ENCODE measurements around the gene SKP1.
A peak's percentile ranks its signal among the peaks of the same experiment; 100 is the strongest.

SKP1 gene

DNA sequence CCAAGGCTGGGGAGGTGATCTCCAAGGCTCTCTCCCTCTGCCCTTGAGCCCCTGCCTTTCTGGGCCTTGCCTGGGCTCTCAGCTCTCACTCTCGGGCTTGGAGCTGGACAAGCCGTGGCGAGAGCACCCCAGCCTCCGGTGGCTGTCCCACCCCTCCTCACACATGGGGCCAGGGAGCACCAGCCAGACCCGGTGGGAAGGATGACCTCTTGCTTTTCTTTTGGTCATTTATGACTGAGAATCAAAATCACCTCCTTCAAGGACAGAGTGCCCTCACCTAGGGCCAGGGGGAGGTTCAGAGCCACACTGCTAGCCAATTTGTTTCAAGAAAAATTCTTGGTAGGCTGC, 48.1 kb downstream of the SKP1 start:
- DNase-seq, result no peak

GRCh38 chr5:134127988-134128647, 48.6 kb downstream of the SKP1 start:
- no peak for DNase-seq

DNA sequence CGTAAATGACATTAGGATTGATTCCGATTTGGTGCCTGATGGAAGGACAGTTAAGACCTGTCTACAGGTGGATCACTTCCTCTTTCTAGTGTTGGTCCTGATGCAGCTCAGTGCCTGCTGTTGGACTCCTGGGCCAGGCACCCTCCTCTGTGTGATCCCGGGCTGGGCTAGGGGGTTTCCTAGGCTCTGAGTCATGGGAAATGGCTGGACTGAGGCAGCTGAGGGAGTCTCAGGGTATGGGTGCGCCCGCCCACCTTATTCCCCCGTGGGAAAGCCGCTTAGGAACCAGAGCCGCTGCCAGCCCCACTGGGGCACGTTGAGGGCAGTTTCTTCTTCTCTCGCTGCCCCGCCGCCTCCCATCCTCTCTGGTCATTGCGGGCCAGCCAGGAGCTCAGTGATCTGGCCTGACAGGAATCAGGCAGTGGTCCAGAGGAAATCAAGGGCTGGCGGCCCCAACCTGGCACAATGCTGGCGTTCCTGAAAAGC, 49.3 kb downstream of the SKP1 start:
- no peak for DNase-seq

- DNase-seq, result peak; percentile 79
These were observed 51.4 kb downstream of the SKP1 start for GRCh38 chr5:134125039-134126015.

DNA sequence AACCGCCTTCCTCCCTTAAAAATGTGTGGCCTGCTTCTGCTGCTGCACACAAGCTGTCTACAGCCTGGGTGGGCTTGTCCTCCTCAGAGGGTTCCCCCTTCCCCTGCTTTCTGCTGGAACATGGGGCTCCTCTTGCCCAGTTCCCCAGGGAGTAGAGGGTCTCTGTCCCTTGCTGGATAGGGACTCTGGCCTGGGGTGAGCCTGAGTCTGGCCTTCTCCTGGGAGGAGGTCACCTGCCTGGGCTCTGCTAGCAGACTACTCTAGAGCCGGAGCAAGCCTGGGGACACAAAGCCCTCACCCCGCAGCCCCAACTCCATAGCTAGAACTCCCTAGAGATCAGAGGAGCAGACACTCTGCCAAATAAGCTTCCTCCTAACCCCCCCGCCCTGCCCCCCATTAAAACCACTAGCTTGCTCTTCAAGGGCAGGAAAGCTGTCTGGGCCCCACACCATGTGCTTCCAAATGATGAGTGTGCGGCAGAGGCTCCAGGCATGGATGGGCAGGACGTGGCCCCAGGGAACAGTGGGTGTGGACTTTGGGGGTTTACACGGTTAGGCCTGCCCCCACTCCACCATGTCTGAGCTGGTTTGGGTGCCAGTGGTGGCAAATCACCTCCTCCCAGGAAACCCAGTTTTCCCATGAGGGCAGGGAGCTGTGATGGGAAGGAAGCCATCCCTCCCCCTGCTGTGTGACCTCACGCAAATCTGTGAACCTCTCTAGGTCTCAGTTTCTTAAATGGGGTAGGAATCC, 52.3 kb downstream of the SKP1 start:
- no peak for DNase-seq

- DNase-seq, result no peak
These were observed 53.4 kb downstream of the SKP1 start for GRCh38 chr5:134123360-134123759.

GRCh38 chr5:134122530-134122929, 54.2 kb downstream of the SKP1 start:
- DNase-seq, result no peak

DNA sequence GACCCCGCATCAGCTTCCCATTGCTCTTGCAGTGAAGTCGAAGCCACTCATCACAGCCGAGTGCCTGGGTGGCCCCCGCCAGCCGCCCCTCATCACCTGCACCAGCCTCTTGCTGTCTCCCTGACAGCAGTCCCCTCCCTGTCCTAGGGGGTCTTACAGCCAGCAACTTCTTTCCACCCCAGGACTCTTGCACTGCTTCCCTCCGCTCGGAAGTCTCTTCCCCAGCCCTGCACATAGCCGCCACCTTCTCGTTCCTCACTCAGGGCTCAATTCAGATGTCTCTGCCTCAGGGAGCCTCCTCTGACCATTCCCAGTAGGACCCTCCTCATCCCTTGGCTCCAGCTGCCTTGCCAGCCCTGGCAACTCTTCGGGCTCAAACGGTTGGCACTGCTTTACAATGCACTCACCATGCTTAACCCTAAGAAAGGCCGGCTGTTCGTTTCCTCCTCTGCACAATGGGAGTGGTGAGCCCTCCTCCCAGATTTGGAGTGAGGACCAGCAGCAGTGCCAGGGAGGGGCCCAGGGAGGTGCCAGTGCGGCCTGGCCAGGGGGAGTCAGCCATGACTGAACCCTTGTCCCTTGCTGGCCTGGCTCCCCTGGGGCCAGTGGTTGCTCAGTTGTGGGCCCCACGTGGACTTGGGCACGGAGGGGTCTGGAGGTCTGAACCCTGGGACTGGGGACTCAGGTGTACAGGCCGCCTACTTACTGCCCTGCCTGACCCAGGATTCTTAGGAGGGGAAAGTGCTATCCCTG, 56.2 kb downstream of the SKP1 start:
- no peak for DNase-seq

DNA sequence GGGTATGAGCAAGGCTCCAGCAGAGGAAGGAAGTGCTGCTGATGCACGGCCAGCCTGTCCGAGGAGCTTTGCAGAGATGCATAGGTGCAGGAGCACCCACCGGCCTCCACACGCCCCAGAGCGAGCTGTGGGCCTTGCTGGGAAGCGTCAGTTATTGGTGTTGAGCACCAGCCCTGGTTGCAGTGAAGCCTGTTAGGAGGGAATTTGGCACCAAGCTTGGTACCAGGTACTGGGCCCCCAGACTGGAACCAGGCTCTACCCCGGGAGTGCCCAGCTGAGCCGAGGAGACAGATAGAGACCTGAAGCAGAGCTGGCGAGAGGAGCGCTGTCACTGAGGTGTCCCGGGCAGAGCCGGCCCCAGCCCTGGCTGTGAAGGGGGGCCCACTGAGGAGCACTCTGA, 57.0 kb downstream of the SKP1 start:
- DNase-seq, result no peak

GRCh38 chr5:134118212-134118835, 58.4 kb downstream of the SKP1 start:
- no peak for DNase-seq

DNA sequence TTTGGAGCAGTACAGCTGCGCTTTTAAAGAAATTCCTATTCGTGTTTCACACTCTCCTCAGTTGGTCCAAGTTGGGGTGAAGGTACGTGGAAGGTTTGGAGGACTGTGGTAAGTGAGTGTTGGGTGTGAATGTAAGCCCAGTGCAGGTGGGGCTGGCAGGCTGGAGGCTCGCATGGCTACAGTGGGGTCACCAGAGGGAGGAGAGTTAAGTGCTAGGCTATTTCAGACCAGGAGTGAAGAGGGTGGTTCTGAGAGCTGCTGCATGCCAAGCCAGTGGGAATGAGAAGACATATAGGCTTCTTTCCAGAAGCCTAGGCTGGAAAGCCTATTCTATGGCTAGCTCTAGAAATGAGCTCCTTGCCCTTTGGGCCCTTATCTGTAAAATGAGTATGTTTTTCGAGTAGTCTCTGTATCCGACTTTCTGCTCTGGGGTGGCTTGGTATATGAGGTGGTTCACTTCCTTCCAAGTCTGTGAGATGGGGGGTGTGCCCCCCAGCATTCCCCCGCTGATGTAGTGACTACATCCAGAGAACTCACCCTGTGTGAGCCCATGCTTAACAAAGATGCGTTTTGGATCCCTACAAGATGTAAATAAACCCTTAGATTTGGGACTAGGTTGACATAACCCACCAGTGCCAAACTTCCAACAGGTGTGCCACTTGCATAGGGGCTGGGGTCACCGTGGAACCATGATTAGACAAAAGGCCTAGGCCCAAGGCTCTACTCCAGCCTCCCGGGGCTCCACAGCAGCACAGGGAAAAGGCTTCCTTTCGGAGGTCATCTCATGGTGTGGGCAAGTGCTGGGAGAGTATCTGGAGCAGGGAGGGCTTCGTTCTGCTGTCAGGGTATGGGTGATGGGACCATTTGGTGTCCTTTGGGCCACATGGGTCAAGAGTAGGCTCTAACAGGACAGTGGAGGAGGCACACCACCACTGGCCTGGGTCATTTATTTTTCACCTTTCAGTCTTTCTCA, 59.7 kb downstream of the SKP1 start:
- DNase-seq, result no peak

- no peak for DNase-seq
These were observed 60.5 kb downstream of the SKP1 start for GRCh38 chr5:134116286-134116685.

DNA sequence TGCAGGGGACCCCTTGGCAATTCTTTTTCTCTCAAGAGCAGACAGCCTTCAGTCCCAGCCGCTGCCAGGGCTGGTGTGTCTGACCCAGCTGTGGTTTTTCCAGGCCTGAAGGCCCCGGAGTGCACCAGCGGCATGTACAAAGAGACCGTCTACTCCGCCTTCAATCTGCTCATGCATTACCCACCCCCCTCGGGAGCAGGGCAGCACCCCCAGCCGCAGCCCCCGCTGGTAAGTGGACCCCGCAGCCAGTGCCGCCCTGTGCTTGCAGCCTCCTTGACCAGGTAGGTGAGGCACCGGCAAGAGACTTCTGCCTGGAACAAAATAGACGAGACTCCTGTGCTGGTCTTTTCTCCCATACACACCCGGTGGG, 61.0 kb downstream of the SKP1 start:
- no peak for DNase-seq

DNA sequence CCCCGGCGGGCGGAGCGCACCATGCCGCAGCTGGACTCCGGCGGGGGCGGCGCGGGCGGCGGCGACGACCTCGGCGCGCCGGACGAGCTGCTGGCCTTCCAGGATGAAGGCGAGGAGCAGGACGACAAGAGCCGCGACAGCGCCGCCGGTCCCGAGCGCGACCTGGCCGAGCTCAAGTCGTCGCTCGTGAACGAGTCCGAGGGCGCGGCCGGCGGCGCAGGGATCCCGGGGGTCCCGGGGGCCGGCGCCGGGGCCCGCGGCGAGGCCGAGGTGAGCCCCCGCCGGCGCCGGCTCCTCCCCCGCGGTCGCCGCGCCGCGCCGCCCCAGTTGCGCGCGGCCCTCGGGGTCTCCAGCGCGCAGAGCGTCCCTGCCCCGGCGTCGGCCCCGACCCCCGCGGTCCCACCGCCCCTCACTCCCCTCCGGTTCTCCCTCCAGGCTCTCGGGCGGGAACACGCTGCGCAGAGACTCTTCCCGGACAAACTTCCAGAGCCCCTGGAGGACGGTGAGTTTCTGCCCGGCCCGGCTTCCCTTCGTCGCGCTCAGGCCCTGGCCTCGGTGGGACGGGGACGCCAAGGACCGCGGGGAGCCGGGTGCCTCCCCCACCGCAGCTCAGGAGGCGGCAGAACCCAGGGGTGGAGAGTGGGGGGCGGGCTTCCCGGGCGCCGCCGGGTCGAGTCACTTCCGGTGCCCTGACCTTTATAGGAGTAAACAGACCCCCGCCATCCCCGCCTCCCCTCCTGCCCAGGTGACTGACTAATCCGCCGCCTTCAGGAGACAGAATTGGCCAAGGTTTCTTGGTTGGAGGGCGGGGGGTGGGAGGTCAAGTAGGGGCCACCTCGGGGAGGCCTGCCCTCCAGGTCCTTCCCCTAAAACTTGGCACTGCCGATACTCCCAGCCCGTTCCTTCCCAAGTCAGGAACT, 61.6 kb downstream of the SKP1 start:
- no peak for DNase-seq

DNA sequence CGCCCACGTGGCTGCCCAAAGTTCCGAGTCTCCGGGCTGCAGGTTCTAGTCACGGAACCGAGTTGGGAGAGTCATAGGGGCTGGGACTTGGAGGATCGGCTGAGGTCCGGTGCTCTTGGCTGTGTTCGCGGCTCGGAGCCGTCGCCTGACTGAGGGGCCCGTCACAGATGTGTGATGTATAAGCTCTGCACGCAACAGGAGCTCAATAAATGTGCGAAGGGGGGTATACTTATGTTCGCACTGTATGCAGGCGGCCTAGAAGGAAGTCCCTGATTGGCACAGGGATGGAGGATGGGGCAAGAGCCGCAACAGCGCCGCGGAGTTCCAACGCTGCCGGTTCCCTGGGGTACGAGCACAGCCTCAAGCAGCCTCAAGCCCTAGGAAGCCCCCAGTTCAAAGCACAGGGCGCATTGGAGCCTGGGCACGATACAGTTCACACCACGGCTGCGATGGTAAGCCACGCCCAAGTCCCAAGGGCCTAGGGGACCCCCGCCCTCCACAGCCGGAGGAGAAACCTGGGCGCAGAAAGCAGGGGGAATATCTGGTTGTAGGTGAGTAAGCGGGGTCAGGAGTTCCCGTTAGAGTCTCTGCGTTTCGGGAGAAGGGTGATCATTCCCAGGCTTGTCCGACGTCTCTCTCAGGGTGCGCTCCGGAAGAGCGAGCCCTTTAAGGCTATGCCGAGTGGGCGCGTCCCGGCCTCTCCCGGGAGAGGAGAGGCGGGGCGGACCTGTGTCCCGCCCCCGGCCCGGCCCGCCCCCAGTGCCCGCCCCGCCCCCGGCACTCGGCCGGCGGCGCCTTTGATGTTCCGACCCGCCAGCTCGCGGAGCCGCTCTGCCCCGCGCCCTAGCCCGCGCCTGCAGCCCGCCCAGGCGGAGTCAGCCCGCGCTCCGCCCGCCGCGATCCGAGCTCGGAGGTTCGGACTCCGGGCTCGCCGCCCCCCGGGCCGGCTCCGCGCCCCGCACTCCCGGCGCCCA, 62.6 kb downstream of the SKP1 start, which contains the start of gene TCF7:
TCF7 (plus strand) TSS at position 780 of the 974 bp plus-strand sequence. CDS start 226 bp downstream, outside the sequence.
- DNase-seq, result peak; percentile 83

DNA sequence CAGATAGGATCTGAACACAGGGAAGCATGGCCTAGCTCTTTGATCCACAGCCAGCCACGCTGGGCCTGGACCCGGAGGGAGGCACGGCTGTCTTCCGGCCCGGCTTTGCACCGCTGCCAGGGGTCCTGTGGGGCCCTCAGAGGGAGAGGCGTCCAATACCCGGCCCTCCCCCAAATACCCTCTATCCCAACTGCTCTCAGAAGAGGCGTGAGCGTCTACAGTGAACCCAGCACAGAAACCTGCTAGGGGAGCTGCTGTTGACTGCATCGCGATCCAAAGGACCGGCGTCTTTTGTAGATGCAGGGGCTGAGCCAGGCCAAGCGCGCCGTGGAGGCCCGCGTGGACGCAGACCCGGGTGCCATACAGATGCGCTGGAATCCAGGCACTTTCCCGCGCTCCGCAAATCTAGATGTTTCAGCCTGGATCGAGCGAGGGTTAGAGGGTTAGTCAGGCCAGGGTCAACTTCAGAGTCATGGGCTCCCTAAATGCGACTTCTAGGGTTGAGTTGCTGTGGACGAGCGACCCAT, 63.3 kb downstream of the SKP1 start:
- DNase-seq, result no peak

- DNase-seq, result no peak
These were observed 63.9 kb downstream of the SKP1 start for GRCh38 chr5:134112726-134113362.

Measured in femur (tissue), 1 donor.